ENCODE data around the gene GPATCH8. TPM values are rescaled to one million over a fixed set of nuclear protein-coding genes. Genes with fewer than 3 reads are reported as not detected.

GPATCH8 gene
- total and polyA plus RNA-seq, 4 donors, result 36.0 to 42.0 (median 36.9) TPM

DNA sequence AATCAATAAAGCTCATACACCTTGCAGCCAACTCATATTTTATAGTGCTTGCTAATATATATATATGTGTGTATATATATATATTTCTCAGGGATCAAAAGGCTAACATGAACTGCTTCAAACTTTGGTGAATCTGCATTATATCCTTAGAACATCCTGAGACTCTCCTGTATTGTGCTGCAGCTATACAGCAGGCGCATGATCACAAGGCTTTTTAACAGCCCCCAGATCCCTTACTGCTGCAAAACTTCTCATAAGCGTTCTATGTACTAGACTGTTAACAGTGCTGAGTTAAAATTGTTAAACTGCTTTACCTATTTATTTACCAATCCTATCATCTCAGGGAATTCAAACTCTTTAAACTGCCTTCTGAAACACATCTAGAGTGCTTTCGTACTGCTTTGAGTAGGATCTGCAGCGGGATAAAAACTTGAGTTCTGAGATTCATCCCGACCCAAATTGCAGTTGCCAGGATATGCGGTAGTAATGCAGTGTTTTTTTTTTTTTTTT, 1.3 kb downstream of the GPATCH8 start:
- Histone ChIP-seq H3K9me3 (ENCODE audit: control insufficient read depth, insufficient read depth, low read length) (no peaks in the 10 kb centered on the region), H3K27me3 (ENCODE audit: control insufficient read depth, insufficient read depth, low read length) (no peaks in the 10 kb centered on the region), H3K4me3 (ENCODE audit: low read depth, low read length) (peak overlapping the region; percentile 89), H3K4me1 (ENCODE audit: control insufficient read depth, insufficient read depth, low read length) (peaks cover 9% of the 10 kb centered on the region), H3K27ac (ENCODE audit: low read depth, low read length) (peak overlapping the region; percentile 94), H3K36me3 (ENCODE audit: control insufficient read depth, insufficient read depth, low read length) (no peaks in the 10 kb centered on the region)
- no CpG with 5 or more reads among the region's 6 CpGs for WGBS (ENCODE audit: insufficient coverage)
- peak in 4 of 6 donors; percentile 2 to 18 (median 4) for DNase-seq (ENCODE audit: low read depth in 4 of 6, low spot score in 6 of 6)

DNA sequence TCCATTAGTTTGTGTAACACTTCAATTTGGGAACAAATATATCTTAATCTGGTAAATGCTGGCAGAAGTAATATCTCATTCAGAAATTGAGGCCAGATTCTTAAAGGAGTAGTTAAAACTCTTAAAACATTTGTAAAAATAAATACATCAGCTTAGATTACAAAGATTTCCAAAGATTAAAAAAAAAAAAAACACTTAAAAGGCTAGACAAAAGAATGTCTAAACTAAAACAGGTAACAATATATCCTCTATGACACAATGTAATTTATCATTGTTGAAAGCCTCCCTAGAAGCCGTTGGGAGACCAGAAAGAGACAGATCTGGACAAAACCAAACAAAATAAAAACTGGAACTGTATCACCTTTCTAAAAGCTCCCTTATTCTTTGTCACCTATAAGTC, 3.5 kb downstream of the GPATCH8 start:
- H3K27ac ChIP-seq (ENCODE audit: low read depth, low read length), result no peak overlapping the region
- no peaks in the 10 kb centered on the region for H3K36me3 ChIP-seq (ENCODE audit: control insufficient read depth, insufficient read depth, low read length)
- H3K4me1 ChIP-seq (ENCODE audit: control insufficient read depth, insufficient read depth, low read length), result peaks cover 9% of the 10 kb centered on the region
- H3K4me3 ChIP-seq (ENCODE audit: low read depth, low read length), result no peak overlapping the region
- no peak for DNase-seq (ENCODE audit: low read depth in 4 of 6, low spot score in 6 of 6)
- H3K27me3 ChIP-seq (ENCODE audit: control insufficient read depth, insufficient read depth, low read length), result no peaks in the 10 kb centered on the region
- WGBS (ENCODE audit: insufficient coverage), result 50% methylated on average over 1 of the region's 1 CpG
- H3K9me3 ChIP-seq (ENCODE audit: control insufficient read depth, insufficient read depth, low read length), result no peaks in the 10 kb centered on the region

DNA sequence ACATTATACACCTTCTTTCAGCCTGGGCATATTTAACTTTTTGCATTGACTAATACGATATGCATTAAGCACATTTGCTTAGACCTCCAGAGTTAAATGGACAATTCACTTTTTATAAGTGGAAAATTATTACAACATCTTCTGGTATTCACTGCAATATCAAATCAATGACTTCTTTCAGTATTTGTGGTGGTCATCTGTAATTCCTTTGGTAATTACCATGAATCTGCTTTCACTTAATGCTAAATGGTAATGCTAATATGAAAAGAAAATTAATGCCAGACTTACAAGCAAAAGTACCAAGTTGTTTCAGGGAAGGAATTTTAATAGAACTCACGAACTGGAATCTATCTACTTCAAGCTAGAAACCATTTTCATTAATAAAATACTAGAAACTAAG, 6.4 kb downstream of the GPATCH8 start:
- no peak for DNase-seq (ENCODE audit: low read depth in 4 of 6, low spot score in 6 of 6)
- H3K36me3 ChIP-seq (ENCODE audit: control insufficient read depth, insufficient read depth, low read length), result peaks cover 2% of the 10 kb centered on the region
- no peak overlapping the region for H3K4me3 ChIP-seq (ENCODE audit: low read depth, low read length)
- no peaks in the 10 kb centered on the region for H3K27me3 ChIP-seq (ENCODE audit: control insufficient read depth, insufficient read depth, low read length)
- WGBS (ENCODE audit: insufficient coverage), result no CpG with 5 or more reads among the region's 2 CpGs
- peak overlapping the region; percentile 0 for H3K27ac ChIP-seq (ENCODE audit: low read depth, low read length)
- H3K4me1 ChIP-seq (ENCODE audit: control insufficient read depth, insufficient read depth, low read length), result peaks cover 3% of the 10 kb centered on the region
- H3K9me3 ChIP-seq (ENCODE audit: control insufficient read depth, insufficient read depth, low read length), result no peaks in the 10 kb centered on the region

DNA sequence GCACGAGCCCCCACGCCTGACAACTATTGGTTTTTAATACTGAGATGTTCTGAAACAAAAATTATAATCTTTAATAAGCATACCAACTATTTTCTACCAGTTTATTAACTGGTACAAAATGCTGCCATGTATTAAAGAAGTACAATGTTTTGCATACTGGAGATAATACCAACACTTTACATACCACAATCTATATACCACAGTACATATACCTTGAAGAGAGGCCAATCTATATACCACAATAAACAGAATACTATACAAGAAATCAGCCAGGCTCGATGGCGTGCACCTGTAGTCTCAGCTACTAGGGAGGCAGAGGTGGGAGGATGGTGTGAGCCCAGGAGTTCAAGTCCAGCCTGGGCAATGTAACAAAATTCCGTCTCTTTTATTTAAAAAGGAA, 9.9 kb downstream of the GPATCH8 start:
- DNase-seq (ENCODE audit: low read depth in 4 of 6, low spot score in 6 of 6), result no peak
- Histone ChIP-seq H3K4me3 (ENCODE audit: low read depth, low read length) (no peak overlapping the region), H3K27me3 (ENCODE audit: control insufficient read depth, insufficient read depth, low read length) (no peaks in the 10 kb centered on the region), H3K9me3 (ENCODE audit: control insufficient read depth, insufficient read depth, low read length) (no peaks in the 10 kb centered on the region), H3K36me3 (ENCODE audit: control insufficient read depth, insufficient read depth, low read length) (peaks cover 2% of the 10 kb centered on the region), H3K27ac (ENCODE audit: low read depth, low read length) (no peak overlapping the region), H3K4me1 (ENCODE audit: control insufficient read depth, insufficient read depth, low read length) (no peaks in the 10 kb centered on the region)
- no CpG with 5 or more reads among the region's 5 CpGs for WGBS (ENCODE audit: insufficient coverage)

DNA sequence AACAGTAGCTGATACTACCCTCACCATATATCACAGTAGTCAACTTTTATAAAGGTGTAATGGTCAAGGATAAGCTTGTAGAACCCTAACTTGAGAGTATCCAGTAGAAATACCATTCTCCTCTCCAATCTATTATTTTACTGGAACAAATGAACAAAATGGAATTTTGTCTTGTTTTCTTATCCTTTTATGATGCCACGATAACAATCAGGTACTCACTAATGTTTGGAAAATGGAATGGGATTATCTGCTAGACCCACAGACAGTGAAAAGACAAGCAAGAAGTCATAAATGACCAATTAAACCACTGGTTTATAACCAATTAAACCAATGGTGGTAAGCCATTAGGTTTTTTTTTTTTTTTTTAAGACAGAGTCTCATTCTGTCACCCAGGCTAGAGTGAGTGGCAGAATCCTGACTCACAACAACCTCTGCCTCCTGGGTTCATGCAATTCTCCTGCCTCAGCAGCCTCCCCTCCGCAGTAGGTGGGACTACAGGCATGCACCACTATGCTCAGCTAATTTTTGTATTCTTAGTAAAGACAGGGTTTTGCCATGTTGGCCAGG, 10.4 kb downstream of the GPATCH8 start:
- Histone ChIP-seq H3K27me3 (ENCODE audit: control insufficient read depth, insufficient read depth, low read length) (no peaks in the 10 kb centered on the region), H3K27ac (ENCODE audit: low read depth, low read length) (no peak overlapping the region), H3K9me3 (ENCODE audit: control insufficient read depth, insufficient read depth, low read length) (no peaks in the 10 kb centered on the region), H3K4me1 (ENCODE audit: control insufficient read depth, insufficient read depth, low read length) (no peaks in the 10 kb centered on the region), H3K36me3 (ENCODE audit: control insufficient read depth, insufficient read depth, low read length) (peaks cover 2% of the 10 kb centered on the region), H3K4me3 (ENCODE audit: low read depth, low read length) (no peak overlapping the region)
- no CpG with 5 or more reads among the region's 2 CpGs for WGBS (ENCODE audit: insufficient coverage)
- no peak for DNase-seq (ENCODE audit: low read depth in 4 of 6, low spot score in 6 of 6)

DNA sequence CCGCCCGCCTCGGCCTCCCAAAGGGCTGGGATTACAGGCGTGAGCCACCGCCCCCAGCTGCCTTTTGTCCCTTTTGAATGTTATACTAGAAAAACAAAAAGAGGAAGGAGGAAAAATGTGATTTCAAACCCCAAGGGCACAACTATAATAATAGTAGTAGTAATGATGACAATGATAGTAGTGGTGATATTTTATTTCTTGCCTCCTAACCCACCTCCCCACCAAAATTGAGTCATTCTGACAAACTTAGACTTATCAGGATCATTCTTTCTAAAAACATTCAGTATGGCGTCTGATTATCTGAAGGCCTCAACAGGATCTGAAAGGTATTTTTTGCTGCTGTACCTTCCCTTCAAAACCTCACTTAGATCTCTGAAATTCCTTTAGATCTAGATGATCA, 13.6 kb downstream of the GPATCH8 start:
- WGBS (ENCODE audit: insufficient coverage), result no CpG with 5 or more reads among the region's 6 CpGs

DNA sequence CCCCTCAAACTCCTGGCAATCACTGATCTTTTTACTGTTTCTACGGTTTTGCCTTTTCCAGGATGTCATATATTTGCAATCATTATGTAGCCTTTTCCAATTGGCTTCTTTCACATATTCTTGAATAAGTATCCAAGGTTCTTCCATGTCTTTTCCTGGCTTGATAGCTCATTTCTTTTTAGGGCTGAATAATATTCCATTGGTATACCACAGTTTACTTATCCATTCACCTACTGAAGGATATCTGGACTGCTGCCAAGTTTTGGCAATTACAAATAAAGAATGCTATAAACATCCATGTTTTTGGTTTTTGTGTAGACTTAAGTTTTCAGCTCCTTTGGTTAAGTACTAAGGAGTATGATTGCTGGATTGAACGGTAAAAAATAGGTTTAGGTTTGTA, 16.0 kb downstream of the GPATCH8 start:
- H3K9me3 ChIP-seq (ENCODE audit: control insufficient read depth, insufficient read depth, low read length), result no peaks in the 10 kb centered on the region
- H3K27me3 ChIP-seq (ENCODE audit: control insufficient read depth, insufficient read depth, low read length), result no peaks in the 10 kb centered on the region
- no peak for DNase-seq (ENCODE audit: low read depth in 4 of 6, low spot score in 6 of 6)
- no peaks in the 10 kb centered on the region for H3K36me3 ChIP-seq (ENCODE audit: control insufficient read depth, insufficient read depth, low read length)
- WGBS (ENCODE audit: insufficient coverage), result 88% methylated on average over 1 of the region's 2 CpGs
- no peak overlapping the region for H3K4me3 ChIP-seq (ENCODE audit: low read depth, low read length)
- no peak overlapping the region for H3K27ac ChIP-seq (ENCODE audit: low read depth, low read length)
- no peaks in the 10 kb centered on the region for H3K4me1 ChIP-seq (ENCODE audit: control insufficient read depth, insufficient read depth, low read length)

More for the DNA sequence above, 13.6 kb downstream of the GPATCH8 start:
- no peak overlapping the region for H3K4me3 ChIP-seq (ENCODE audit: low read depth, low read length)
- no peaks in the 10 kb centered on the region for H3K27me3 ChIP-seq (ENCODE audit: control insufficient read depth, insufficient read depth, low read length)
- no peak for DNase-seq (ENCODE audit: low read depth in 4 of 6, low spot score in 6 of 6)
- H3K27ac ChIP-seq (ENCODE audit: low read depth, low read length), result no peak overlapping the region
- H3K4me1 ChIP-seq (ENCODE audit: control insufficient read depth, insufficient read depth, low read length), result no peaks in the 10 kb centered on the region
- no peaks in the 10 kb centered on the region for H3K9me3 ChIP-seq (ENCODE audit: control insufficient read depth, insufficient read depth, low read length)
- H3K36me3 ChIP-seq (ENCODE audit: control insufficient read depth, insufficient read depth, low read length), result peaks cover 2% of the 10 kb centered on the region

DNA sequence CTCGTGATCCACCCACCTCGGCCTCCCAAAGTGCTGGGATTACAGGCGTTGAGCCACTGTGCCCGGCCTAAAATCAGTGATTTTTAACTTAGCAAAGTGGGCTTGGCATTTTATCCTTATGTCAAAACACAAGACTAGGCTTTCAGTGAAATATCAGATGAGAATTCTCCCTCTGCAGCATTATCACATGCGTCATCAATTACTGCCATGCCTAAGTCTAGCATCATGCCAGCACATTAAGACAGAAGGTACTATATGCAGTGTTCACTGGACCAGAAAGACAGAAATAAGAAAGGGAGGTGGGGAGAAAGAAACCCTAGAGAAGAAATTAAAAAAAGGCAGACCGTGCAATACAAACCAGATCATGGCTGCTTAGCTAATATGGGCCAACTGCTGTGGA, 29.8 kb downstream of the GPATCH8 start:
- no peaks in the 10 kb centered on the region for H3K4me1 ChIP-seq (ENCODE audit: control insufficient read depth, insufficient read depth, low read length)
- no peak overlapping the region for H3K27ac ChIP-seq (ENCODE audit: low read depth, low read length)
- H3K4me3 ChIP-seq (ENCODE audit: low read depth, low read length), result no peak overlapping the region
- DNase-seq (ENCODE audit: low read depth in 4 of 6, low spot score in 6 of 6), result peak in 1 of 6 donors; percentile 33
- no peaks in the 10 kb centered on the region for H3K9me3 ChIP-seq (ENCODE audit: control insufficient read depth, insufficient read depth, low read length)
- no peaks in the 10 kb centered on the region for H3K27me3 ChIP-seq (ENCODE audit: control insufficient read depth, insufficient read depth, low read length)
- peaks cover 5% of the 10 kb centered on the region for H3K36me3 ChIP-seq (ENCODE audit: control insufficient read depth, insufficient read depth, low read length)
- WGBS (ENCODE audit: insufficient coverage), result 93% methylated on average over 3 of the region's 6 CpGs

DNA sequence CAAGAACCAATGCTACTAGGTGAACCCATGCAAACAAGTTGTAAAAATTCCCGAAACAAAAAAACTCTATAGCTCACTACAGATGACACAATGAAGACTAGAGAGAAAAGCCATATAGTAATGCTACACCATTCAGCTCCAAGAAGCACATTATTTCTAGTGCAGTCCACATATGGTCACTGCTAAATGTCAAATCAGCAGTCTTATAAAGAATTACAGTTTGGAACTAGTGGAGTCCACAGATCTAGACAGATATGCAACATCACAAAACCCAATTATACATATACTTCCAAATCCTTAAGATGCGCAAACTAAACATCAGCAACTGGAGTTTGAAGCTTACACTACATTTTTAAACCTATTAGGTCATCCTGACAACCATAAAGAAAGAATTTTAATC, 33.5 kb downstream of the GPATCH8 start:
- Histone ChIP-seq H3K4me3 (ENCODE audit: low read depth, low read length) (no peak overlapping the region), H3K27me3 (ENCODE audit: control insufficient read depth, insufficient read depth, low read length) (no peaks in the 10 kb centered on the region), H3K4me1 (ENCODE audit: control insufficient read depth, insufficient read depth, low read length) (no peaks in the 10 kb centered on the region), H3K36me3 (ENCODE audit: control insufficient read depth, insufficient read depth, low read length) (peaks cover 5% of the 10 kb centered on the region), H3K27ac (ENCODE audit: low read depth, low read length) (no peak overlapping the region), H3K9me3 (ENCODE audit: control insufficient read depth, insufficient read depth, low read length) (no peaks in the 10 kb centered on the region)
- 100% methylated on average over 1 of the region's 2 CpGs for WGBS (ENCODE audit: insufficient coverage)
- no peak for DNase-seq (ENCODE audit: low read depth in 4 of 6, low spot score in 6 of 6)

DNA sequence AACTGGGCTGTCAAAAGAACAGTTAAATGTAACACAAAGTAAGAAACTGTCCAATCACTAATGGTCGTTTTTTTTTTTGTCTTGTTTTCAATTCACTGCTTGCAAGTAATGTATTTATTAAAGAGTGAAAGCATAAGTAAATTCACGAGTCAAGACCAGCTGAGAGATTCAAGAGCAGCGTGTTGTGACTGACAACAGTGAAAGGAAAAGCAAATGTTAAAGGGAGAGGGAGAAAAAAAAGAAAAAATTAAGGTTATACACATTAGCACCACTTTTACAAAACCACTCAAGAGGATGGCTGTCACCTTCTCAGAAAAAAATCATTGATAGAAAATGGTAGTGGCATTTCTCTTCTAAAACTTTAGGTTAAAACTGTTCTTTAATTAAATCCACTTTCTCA, 36.1 kb downstream of the GPATCH8 start:
- no peak overlapping the region for H3K4me3 ChIP-seq (ENCODE audit: low read depth, low read length)
- H3K27me3 ChIP-seq (ENCODE audit: control insufficient read depth, insufficient read depth, low read length), result no peaks in the 10 kb centered on the region
- peak in 1 of 6 donors; percentile 35 for DNase-seq (ENCODE audit: low read depth in 4 of 6, low spot score in 6 of 6)
- H3K9me3 ChIP-seq (ENCODE audit: control insufficient read depth, insufficient read depth, low read length), result no peaks in the 10 kb centered on the region
- no peaks in the 10 kb centered on the region for H3K36me3 ChIP-seq (ENCODE audit: control insufficient read depth, insufficient read depth, low read length)
- WGBS (ENCODE audit: insufficient coverage), result no CpG with 5 or more reads among the region's 3 CpGs
- H3K27ac ChIP-seq (ENCODE audit: low read depth, low read length), result no peak overlapping the region
- H3K4me1 ChIP-seq (ENCODE audit: control insufficient read depth, insufficient read depth, low read length), result no peaks in the 10 kb centered on the region

Data from spinal cord (tissue), 10 donors.